ENCODE results near the gene CCDC78.

GRCh38 chr16:706189-707061 is 19.8 kb downstream of the CCDC78 start:
- TF ChIP-seq, protein P1, sequence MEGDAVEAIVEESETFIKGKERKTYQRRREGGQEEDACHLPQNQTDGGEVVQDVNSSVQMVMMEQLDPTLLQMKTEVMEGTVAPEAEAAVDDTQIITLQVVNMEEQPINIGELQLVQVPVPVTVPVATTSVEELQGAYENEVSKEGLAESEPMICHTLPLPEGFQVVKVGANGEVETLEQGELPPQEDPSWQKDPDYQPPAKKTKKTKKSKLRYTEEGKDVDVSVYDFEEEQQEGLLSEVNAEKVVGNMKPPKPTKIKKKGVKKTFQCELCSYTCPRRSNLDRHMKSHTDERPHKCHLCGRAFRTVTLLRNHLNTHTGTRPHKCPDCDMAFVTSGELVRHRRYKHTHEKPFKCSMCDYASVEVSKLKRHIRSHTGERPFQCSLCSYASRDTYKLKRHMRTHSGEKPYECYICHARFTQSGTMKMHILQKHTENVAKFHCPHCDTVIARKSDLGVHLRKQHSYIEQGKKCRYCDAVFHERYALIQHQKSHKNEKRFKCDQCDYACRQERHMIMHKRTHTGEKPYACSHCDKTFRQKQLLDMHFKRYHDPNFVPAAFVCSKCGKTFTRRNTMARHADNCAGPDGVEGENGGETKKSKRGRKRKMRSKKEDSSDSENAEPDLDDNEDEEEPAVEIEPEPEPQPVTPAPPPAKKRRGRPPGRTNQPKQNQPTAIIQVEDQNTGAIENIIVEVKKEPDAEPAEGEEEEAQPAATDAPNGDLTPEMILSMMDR (IDR thresholded peaks at IDR 0.05; ENCODE audit: insufficient read depth, low read length): no peak
- TF ChIP-seq POLR2AphosphoS5 (IDR thresholded peaks at IDR 0.05; ENCODE audit: low read depth): no peak
- TF ChIP-seq, protein P2, sequence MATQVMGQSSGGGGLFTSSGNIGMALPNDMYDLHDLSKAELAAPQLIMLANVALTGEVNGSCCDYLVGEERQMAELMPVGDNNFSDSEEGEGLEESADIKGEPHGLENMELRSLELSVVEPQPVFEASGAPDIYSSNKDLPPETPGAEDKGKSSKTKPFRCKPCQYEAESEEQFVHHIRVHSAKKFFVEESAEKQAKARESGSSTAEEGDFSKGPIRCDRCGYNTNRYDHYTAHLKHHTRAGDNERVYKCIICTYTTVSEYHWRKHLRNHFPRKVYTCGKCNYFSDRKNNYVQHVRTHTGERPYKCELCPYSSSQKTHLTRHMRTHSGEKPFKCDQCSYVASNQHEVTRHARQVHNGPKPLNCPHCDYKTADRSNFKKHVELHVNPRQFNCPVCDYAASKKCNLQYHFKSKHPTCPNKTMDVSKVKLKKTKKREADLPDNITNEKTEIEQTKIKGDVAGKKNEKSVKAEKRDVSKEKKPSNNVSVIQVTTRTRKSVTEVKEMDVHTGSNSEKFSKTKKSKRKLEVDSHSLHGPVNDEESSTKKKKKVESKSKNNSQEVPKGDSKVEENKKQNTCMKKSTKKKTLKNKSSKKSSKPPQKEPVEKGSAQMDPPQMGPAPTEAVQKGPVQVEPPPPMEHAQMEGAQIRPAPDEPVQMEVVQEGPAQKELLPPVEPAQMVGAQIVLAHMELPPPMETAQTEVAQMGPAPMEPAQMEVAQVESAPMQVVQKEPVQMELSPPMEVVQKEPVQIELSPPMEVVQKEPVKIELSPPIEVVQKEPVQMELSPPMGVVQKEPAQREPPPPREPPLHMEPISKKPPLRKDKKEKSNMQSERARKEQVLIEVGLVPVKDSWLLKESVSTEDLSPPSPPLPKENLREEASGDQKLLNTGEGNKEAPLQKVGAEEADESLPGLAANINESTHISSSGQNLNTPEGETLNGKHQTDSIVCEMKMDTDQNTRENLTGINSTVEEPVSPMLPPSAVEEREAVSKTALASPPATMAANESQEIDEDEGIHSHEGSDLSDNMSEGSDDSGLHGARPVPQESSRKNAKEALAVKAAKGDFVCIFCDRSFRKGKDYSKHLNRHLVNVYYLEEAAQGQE (IDR thresholded peaks at IDR 0.05; ENCODE audit: insufficient replicate concordance, low read depth): no peak
- TF ChIP-seq GABPA (IDR thresholded peaks at IDR 0.05; ENCODE audit: low read depth): no peak
- no peak for TF ChIP-seq SPI1 (IDR thresholded peaks at IDR 0.05; ENCODE audit: borderline replicate concordance, low read depth)

Data from HL-60 (cell line).